Dermis blood vessel endothelial cell (primary cell): ENCODE measurements around the gene ZNF543. TPM values are rescaled to one million over a fixed set of nuclear protein-coding genes. Genes with fewer than 3 reads are reported as not detected.
"Not testable (repeated sequence)": the region's sequence is repeated elsewhere in the genome, so short reads cannot be mapped to it uniquely, and the experiment has no call there.

Experiments
- DNase-seq: peaks from one replicate; pipeline ENCODE4 v3.0.0; 2010
- total RNA-seq: library from RNA; depleted of rRNA; stranded (reverse); fragments of >200 nt; gene quantifications from 2 replicates; pipeline ENCODE4 v1.2.3, GENCODE V29; 2014

Gene ZNF543
- total RNA-seq, 1 donor from 2014 or later, result 15.1 TPM

DNA sequence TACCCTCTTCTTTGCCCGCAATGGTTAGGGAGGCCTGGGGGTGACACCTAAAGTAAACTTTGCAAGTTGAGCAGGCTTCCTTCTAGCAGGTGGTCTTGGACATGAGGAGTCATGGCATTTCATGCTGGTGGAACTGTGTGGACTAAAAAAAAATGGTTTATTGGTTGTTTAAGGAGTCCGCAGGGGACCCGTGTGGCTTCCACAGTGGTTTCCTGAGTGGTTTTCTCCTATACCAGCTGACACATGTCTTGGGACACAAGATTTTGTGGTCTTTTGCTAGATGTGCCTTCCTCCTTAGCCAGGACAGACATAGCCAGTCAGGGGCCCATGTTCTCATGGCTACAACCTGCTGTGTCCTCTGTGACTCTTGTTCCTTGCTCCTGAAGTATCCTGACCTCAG lies 1.5 kb downstream of the ZNF543 start:
- no peak for DNase-seq

DNA sequence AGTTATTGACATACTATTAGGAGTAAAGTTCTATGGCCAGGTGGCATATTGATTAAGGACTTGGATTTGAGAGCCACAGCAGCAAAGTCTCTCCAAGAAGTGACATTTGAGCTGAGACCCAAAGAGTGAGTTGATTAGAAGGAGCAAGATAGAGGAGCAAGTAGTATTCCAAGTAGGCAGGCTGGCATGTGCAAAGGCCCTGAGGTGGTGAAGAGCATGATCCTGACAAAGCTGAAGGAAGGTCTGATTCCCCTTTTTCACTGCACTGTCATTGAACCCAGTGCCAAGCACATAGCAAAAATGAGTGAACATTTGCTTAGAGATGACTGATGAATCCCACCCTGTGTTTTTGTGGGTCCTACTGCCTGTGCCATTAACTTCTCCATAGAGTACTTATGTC lies 4.7 kb downstream of the ZNF543 start:
- no peak for DNase-seq

DNA sequence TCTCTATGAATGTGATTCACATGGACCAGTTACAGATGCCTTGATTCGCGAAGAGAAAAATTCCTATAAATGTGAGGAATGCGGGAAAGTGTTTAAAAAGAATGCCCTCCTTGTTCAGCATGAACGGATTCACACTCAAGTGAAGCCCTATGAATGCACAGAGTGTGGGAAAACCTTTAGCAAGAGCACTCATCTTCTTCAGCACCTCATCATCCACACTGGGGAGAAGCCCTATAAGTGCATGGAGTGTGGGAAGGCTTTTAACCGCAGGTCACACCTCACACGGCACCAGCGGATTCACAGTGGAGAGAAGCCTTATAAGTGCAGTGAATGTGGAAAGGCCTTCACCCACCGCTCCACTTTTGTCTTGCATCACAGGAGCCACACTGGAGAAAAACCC lies 7.7 kb downstream of the ZNF543 start:
- no peak for DNase-seq

DNA sequence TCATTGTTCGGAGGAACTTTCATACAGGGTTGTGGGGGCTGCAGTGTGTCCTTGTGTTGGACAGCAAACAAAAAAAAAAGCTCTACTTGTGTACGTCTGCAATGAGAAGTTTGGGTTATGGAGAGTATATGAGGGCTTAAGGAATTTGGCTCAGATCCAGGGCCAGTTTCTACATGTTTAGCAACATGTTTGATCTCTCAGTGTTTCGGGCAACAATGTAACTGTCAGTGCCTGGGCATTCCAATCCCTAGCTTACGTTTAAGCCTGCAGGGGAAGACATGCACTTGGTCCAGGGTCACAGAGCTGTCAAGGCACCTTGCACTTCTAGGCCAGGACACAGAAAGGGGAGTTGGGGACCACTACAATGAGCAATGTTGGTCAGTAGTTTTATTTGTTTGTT lies 13.9 kb downstream of the ZNF543 start:
- no peak for DNase-seq

DNA sequence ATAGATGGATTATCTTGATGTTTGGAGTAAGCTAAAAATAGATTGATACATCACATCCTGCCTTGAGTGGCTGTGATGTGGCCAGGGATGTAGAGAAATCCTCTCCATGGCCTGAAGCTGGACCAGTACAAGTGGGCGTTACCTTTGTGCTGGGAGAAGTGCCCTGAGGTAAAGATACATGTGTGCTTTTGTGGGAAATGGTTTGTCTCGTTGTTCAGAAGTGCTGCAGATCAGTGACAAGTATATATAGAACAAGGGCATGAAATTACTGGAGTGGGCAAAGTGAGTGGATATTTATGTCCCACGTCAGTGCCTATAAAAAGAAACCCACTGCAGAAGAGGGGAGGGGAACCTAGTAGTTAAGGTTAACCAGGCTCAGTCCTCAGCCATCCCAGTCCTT lies 18.6 kb downstream of the ZNF543 start:
- no peak for DNase-seq

DNA sequence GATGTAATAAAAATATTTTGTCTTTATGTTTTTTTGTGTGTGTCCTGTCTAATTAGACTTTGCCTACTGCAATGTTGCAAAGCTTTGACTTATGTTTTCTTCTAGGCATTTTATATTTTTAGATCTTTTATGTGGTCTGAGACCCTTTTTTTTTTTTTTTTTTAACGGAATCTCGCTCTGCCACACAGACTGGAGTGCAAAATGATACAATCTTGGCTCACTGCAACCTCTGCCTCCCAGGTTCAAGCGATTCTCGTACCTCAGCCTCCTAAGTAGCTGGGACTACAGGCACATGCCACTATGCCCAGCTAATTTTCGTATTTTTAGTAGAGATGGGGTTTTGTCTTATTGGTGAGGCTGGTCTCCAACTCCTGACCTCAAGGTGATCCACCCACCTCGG lies 22.3 kb downstream of the ZNF543 start:
- no peak for DNase-seq

DNA sequence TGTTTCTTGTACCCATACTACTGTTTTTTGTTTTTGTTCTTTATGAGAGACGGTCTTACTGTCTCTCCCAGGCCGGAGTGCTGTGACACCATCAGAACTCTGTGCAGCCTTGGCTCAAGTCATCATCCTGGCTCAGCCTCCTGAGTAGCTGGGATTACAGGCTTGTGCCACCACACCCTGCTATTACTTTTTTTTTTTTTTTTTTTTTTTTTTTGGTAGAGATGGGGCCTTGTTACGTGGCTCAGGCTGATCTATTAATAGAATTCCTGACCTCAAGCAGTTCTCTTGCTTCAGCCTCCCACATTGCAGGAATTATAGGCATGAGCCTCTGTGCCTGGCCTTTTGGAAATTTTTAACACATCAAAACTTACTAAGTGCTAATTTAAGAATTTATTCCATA lies 27.9 kb downstream of the ZNF543 start:
- DNase-seq, result no peak

DNA sequence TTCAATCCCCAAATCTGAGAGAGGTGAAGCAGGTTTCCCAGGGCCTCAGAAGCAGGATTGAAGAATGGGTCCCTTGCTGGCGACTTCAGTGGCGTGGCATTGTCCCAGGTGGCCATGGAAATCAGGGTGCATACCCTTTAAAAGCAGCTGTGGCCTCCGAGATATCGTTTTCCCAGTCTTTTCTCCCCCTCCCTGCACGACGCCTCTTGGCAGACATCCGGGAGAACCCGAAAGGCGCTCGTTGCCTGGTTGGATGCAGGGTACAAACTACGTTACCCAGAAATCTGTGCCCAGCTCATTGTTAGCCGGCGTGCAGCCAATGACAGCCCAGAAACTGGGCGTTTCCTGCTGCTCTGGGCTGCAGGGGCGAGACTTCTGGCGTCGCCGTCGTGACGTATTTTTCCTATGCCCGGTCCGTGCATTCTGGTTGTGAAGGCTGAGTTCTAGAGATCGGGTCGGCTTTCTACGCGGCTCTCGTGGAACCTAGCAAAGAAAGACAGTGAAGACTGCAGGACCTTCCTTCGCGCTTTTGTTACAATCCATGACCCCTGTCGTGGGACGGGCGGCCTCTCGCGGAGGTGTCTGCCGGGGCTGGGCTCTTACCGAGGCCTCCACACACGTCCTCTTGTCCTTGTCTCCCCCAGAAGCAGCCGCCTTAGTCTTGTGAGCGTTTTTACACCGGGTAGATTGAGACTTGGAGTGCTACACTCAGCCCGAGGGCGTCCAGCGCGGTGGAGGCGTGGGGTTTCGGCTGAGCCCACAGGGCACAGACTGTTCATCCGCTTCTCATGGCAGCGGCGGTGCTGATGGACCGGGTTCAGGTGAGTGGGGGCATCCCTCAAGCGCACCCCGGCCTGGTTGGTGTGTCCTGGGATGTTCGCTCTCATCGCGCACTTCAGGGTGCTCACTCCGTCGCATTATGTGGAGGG lies 30.9 kb downstream of the ZNF543 start, which contains the start of gene ZNF304:
TSS of gene ZNF304 (plus strand) at position 395 of the 929 bp plus-strand sequence. CDS start at position 789, 394 bp downstream.
- peak; percentile 96 for DNase-seq

DNA sequence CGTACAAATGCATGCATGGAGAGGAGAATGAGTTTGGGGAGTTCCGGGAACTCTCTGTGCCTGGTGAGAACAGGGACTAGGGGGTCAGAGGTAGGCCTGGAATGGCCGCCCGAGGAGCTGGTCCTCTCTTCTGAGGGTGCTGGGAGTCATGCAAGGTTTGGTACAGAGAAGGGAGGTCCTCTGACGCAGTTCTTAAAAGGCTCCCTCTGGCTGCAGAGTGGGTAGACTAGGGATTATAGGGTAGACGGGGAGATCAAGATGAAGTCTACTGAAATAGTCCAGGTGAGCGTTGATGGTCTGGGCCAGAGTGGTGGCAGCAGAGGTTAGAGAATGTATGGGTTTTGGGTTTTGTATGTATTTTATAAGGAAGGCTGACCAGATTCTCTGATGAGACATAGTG lies 31.6 kb downstream of the ZNF543 start:
- peak; percentile 10 for DNase-seq

DNA sequence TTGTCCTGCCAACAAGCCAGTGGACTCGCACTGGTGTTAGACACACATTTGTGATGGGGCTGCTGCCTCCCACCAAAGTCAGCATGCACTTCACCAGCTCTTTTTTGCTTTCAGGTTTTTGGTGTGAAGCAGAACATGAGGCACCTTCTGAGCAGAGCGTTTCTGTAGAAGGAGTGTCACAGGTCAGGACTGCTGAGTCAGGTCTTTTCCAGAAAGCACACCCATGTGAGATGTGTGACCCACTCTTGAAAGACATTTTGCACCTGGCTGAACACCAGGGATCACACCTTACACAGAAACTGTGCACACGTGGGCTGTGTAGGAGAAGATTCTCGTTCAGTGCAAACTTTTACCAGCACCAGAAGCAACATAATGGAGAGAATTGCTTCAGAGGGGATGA lies 35.6 kb downstream of the ZNF543 start:
- no peak for DNase-seq

DNA sequence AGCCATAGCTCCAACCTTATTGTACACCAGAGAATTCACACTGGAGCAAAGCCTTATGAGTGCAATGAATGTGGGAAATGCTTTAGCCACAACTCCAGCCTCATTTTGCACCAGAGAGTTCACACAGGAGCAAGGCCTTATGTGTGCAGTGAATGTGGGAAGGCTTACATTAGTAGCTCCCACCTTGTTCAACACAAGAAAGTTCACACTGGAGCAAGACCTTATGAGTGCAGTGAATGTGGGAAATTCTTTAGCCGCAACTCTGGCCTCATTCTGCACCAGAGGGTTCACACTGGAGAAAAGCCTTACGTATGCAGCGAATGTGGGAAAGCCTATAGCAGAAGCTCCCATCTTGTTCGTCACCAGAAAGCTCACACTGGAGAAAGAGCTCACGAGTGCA lies 37.1 kb downstream of the ZNF543 start:
- DNase-seq, result no peak

DNA sequence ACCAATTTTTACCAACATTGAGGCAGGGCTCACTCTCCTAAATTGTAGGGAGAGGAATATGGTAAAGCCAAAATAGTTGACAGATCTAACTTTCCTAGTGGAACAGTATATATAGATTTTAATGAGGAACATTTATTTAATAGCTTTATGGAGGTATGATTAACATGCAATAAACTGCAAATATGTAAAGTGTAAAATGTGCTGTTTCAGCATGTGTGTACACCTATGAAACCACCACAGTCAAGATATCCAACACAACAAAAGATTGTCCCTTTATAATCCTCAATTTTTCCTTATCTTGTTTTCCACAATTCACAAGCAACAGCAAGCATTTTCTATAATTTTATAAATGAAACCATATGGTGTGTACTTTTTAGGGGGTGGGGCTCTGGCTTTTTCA lies 39.0 kb downstream of the ZNF543 start:
- no peak for DNase-seq

DNA sequence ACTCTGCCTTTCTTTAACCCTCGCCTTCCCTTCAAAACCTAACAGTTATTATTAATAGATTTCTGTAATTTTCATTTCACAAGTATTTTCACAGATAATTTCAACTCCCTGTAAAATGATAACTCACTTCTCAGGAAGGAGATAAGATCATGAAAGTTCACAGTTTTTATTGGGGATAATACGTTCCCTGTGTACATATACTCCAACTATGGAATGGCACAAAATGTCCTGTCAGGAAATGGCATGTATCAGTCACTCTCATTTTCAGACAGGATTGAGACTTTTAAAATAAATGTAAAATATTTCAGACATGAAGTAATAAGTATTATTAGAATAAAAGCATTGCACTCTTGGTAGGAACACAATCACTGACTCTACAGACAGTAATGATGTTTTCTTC lies 42.1 kb downstream of the ZNF543 start:
- DNase-seq, result peak; percentile 9

DNA sequence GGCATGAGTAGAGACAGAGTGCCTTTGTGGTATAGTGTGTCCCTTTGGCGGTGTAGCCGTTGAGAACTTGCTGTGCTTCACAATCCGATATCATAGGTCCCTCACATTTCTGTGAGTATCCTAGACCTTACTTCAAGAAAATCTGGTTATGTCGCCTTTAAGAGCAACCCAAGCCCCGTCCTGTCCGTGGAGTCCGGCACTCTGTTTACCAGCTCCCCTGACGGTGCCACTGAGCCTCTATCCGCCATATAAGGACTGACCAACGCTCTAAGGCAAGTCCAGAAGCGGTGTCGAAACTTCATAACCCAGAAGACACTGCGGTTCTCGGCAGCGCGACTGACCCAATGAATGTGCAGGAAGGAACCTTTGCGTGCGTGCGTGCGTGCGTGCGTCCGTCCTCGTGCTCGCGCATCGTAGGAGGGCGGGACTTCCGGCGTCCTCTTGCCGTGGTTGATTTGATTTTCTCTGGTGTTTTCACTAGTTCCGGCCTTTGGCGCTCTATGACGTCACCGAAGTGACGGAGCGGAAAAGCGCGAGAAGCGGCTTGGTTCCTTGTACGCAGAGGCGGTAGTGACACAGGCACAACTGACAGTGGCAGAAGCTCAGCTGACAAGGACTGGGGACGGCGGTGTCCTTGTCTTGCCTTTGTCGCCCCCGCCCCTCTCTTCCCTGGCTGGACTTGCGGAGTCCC lies 42.9 kb downstream of the ZNF543 start, which contains the start of the genes TRAPPC2B and ZNF547:
TSS of gene TRAPPC2B (plus strand) at position 555 of the 691 bp plus-strand sequence. CDS start 1,283 bp downstream, outside the sequence.
TSS of gene ZNF547 (plus strand) at position 555 of the 691 bp plus-strand sequence. CDS start 5,005 bp downstream, outside the sequence.
- peak; percentile 100 for DNase-seq

DNA sequence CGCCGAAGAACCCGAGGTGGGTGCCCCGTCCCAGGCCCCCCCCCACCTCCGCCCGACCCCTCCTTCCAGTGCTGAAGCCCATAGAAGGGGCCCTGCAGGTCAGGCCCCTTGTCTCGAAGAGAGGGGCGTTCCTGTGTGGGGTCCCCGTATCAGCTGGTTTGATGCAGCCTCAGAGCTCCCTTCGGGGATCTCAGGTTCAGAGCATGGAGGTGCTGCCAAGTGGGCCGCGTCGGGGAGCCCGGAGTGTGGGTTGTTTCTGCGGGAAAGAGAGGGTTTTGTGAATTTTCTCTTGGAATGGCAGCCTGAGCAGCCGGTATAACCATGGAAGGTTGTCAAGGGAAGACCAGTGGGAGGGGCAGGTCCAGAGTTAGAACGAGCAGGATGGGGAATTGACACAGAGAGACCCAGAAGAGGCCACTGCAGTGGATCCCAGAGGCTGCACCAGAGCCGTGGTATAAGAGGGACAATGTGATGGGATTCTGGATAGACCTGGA lies 43.5 kb downstream of the ZNF543 start:
- DNase-seq, result peak; percentile 22

DNA sequence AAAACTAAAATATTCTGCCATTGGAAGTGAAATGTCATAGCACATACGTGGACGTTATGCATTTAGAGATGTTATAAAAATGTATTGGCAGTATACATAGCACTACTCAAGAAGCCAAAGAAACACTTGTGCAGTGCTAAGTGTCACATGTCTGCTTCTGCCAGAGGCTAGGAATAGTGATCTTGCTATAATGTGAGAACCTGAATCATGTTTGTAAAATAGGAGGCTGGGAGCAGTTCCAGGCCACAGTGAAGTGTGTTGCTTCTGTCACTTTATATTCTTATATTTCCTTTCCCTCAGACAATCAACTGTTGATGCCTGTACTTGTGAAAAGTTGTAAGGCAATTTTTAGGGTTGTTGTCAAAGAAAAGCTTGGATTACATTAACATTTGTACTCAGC lies 46.5 kb downstream of the ZNF543 start:
- no peak for DNase-seq

DNA sequence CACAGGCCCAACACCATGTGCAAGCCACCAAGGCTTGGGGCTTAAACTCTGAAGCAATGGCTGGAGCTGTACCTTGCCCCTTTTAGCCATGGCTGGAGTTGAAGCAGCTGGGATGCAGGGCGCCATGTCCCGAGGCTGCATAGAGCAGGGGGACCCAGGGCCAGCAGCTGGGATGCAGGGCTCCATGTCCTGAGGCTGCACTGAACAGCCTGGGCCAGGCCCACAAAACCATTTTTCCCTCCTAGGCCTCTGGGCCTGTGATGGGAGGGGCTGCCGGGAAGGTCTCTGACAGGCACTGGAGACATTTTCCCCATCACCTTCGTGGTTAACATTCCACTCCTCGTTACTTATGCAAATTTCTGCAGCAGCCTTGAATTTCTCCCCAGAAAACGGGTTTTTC lies 53.9 kb downstream of the ZNF543 start:
- DNase-seq, result no peak

DNA sequence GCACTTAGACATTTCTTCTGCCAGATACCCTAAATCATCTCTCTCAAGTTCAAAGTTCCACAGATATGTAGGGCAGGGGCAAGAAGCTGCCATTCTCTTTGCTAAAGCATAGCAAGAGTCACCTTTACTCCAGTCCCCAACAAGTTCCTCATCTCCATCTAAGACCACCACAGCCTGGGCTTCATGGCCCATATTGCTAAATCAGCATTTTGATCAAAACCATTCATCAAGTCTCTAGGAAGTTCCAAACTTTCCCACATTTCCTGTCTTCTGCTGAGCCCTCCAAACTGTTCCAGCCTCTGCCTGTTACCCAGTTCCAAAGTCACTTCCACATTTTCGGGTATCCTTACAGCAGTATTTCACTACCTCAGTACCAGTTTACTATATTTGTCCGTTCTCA lies 54.4 kb downstream of the ZNF543 start:
- DNase-seq, result not testable (repeated sequence)

DNA sequence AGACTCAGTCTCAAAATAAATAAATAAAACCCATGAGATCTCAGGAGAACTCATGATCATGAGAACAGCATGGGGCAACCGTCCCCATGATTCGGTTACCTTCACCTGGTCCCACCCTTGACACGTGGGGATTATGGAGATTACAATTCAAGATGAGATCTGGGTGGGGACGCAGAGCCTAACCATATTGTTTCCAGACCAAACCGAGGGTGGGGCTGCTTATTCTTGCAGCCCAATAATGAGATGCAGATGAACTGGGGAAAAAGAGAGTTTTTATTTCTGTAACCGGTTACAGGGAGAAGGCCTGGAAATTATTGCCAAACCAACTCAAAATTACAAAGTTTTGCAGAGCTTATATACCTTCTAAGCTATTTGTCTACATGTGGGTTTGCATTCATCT lies 55.9 kb downstream of the ZNF543 start:
- no peak for DNase-seq

DNA sequence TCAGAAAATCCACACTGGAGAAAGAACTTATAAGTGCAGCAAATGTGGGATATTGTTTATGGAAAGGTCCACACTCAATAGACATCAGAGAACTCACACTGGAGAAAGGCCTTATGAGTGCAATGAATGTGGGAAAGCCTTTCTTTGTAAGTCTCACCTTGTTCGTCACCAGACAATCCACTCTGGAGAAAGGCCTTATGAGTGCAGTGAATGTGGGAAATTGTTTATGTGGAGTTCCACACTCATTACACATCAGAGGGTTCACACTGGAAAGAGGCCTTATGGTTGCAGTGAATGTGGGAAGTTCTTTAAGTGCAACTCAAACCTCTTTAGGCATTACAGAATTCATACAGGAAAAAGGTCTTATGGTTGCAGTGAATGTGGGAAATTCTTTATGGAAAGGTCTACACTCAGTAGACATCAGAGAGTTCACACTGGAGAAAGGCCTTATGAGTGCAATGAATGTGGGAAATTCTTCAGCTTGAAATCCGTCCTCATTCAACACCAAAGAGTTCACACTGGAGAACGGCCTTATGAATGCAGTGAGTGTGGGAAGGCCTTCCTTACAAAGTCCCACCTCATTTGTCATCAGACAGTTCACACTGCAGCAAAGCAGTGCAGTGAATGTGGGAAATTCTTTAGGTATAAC lies 57.4 kb downstream of the ZNF543 start:
- DNase-seq, result no peak
